DMS114 treated with DMSO at 0.1 percent for 48 hours (cell line): ENCODE measurements around the gene APC.

Source experiments
- DNase-seq: peaks from one replicate; lab custom pipeline; 2025; ENCODE audit not compliant: unreplicated experiment; lab: John Stamatoyannopoulos, UW

APC gene

GRCh38 chr5:112776301-112776856 is 38.7 kb downstream of the APC start:
- DNase-seq, result no peak

DNA sequence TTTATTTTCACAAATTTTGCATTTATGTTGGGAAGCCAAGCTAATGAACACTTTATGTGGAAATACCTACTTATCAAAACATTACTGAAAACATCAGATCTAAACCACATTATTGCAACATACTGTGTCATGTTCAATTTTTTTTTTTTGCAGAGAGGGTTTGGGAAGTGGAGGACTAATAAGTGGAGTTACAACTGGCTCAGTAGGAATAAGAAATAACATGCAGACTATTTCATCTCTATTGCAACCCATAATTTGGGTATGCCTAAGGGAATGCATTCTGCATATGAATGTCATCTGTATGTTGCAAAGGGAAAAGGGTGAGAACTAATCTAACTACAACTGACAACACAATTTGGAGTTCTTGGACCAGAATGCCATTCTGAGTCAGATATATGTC is 41.8 kb downstream of the APC start:
- no peak for DNase-seq

GRCh38 chr5:112784726-112785125 is 47.0 kb downstream of the APC start:
- DNase-seq, result no peak

- DNase-seq, result no peak
These were observed 49.6 kb downstream of the APC start for GRCh38 chr5:112787261-112787660.

DNA sequence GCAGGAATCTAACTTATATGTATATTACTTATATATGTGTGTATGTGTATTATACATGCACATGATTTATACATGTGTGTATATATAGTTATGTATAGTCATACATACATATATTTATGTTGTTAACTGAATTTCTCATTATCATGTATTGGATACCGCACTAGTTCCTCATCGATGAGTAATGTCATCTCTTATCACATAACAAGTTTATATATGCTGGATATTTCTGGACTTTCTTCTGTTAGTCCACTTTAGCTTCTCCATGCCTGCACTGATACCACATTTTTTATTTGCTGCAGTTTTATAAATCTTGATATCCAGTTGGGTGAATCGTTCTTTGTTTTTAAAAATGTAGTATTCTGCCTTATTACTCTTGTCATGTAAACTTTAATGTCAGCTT is 50.2 kb downstream of the APC start:
- DNase-seq, result no peak

- no peak for DNase-seq
These were observed 55.5 kb downstream of the APC start for GRCh38 chr5:112793201-112793600.

- no peak for DNase-seq
These were observed 56.7 kb downstream of the APC start for GRCh38 chr5:112794410-112794809.

- DNase-seq, result no peak
These were observed 57.7 kb downstream of the APC start for GRCh38 chr5:112795342-112795741.

GRCh38 chr5:112795944-112796678 is 58.4 kb downstream of the APC start:
- no peak for DNase-seq

- DNase-seq, result no peak
These were observed 62.0 kb downstream of the APC start for GRCh38 chr5:112799661-112800060.

- DNase-seq, result no peak
These were observed 63.2 kb downstream of the APC start for GRCh38 chr5:112800891-112801290.

GRCh38 chr5:112811023-112811422 is 73.3 kb downstream of the APC start:
- no peak for DNase-seq

DNA sequence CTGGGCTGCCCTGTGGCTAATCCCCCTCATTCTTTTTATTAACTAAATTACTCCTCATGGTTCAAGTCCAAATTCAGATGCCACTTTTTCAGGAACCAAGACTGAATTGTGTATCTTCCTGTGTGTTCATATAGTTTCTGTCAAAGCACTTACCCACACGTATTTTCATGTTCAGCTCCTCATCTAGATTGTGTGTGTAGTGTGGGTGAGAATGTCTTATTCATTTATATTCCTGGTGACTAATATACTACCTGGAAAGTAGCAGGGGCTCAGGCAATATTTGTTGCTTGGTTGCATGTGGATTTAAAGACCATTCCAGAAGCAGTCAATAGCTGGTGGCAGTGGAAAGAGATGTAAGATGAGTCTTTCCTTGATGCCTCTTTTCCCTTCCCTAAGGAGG is 74.9 kb downstream of the APC start:
- no peak for DNase-seq

- no peak for DNase-seq
These were observed 82.6 kb downstream of the APC start for GRCh38 chr5:112820246-112820645.

GRCh38 chr5:112822456-112822855 is 84.8 kb downstream of the APC start:
- no peak for DNase-seq

- no peak for DNase-seq
These were observed 85.5 kb downstream of the APC start for GRCh38 chr5:112823181-112823580.

- no peak for DNase-seq
These were observed 86.0 kb downstream of the APC start for GRCh38 chr5:112823656-112824055.

DNA sequence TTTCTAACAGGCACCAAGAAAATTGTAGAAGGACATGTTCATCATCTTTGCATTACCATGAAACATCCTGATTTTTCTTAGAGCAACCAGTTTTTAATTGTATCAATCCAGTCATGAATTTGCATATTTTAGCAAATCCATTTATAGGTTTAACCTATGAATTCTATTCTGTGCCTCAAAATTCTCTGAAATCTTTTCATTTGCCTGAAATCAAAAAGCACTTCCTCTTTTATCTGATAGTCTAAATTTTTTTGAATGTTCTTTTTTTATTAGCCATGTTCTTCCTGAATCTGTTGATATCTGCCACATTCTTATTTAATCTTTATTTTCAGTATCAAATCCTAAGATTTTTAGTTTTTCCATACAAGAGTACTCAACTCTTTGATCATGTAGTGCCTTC is 86.5 kb downstream of the APC start:
- no peak for DNase-seq

GRCh38 chr5:112830378-112830777 is 92.7 kb downstream of the APC start:
- DNase-seq, result no peak

- no peak for DNase-seq
These were observed 96.3 kb downstream of the APC start for GRCh38 chr5:112833971-112834370.

DNA sequence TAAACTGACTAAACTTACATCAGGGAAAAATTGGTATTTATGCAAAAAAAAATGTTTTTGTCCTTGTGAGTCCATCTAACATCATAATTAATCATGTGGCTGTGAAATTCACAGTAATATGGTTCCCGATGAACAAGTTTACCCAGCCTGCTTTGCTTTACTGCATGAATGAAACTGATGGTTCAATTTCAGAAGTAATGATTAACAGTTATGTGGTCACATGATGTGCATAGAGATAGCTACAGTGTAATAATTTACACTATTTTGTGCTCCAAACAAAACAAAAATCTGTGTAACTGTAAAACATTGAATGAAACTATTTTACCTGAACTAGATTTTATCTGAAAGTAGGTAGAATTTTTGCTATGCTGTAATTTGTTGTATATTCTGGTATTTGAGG is 106.8 kb downstream of the APC start:
- DNase-seq, result no peak

- no peak for DNase-seq
These were observed 108.9 kb downstream of the APC start for GRCh38 chr5:112846556-112846955.

DNA sequence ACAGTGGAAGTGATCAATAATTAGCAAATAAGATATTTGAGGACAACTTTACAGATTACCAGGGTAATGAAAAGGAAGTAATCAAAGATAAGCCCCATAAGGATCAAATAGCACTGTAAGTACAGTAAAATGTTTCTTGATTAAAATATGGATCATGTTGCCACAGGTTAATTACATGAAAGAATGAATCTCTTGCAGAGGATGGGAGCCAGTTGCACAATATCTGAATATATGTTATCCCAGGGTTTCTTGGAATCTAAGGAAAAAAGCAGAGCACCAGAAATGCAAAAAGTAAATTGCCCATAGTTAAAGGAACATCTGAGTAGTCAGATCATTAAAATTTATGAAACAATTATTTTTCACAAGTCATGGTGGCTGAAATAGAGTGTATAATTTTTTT is 109.6 kb downstream of the APC start:
- DNase-seq, result no peak
